ENCODE measurements around the gene ING1.
"Not testable (repeated sequence)": the region's sequence is repeated elsewhere in the genome, so short reads cannot be mapped to it uniquely, and the experiment has no call there.

GRCh38 chr13:110726153-110726552, 12.7 kb downstream of the ING1 start:
- not testable (repeated sequence) for TF ChIP-seq GATA1 (IDR thresholded peaks at IDR 0.05; ENCODE audit: low read depth, low read length); POLR2A (IDR thresholded peaks at IDR 0.05; ENCODE audit: low read length)

Data from erythroblast (primary cell).